GM18498 (cell line): ENCODE data around the gene SYPL1.
"Not testable (repeated sequence)": the region's sequence is repeated elsewhere in the genome, so short reads cannot be mapped to it uniquely, and the experiment has no call there.

Experiments
- ATAC-seq: cut with Tn5 transposase; IDR thresholded peaks from one replicate; pipeline ENCODE4 v1.9.1; 2021; ENCODE audit warnings: mild to moderate bottlenecking, moderate library complexity; ENCODE audit not compliant: unreplicated experiment

The SYPL1 gene

GRCh38 chr7:106112118-106112971, at the start of gene SYPL1:
TSS of gene SYPL1 (minus strand) at chr7:106112312. CDS start at chr7:106112208, 104 bp downstream.
- peak; percentile 89 for ATAC-seq

GRCh38 chr7:106155027-106155426, 42.9 kb upstream of the SYPL1 start:
- ATAC-seq, result peak; percentile 43

GRCh38 chr7:106153891-106154449, 41.9 kb upstream of the SYPL1 start:
- ATAC-seq, result peak; percentile 82

GRCh38 chr7:106152313-106152665, 40.2 kb upstream of the SYPL1 start:
- no peak for ATAC-seq

GRCh38 chr7:106151459-106152312, 39.6 kb upstream of the SYPL1 start:
- no peak for ATAC-seq

- no peak for ATAC-seq
These were observed 31.7 kb upstream of the SYPL1 start for GRCh38 chr7:106143711-106144337.

GRCh38 chr7:106142136-106142535, 30.0 kb upstream of the SYPL1 start:
- no peak for ATAC-seq

- no peak for ATAC-seq
These were observed 28.5 kb upstream of the SYPL1 start for GRCh38 chr7:106140406-106141173.

GRCh38 chr7:106139265-106140251, 27.4 kb upstream of the SYPL1 start:
- no peak for ATAC-seq

- no peak for ATAC-seq
These were observed 26.7 kb upstream of the SYPL1 start for GRCh38 chr7:106138776-106139175.

GRCh38 chr7:106138181-106138580, 26.1 kb upstream of the SYPL1 start:
- ATAC-seq, result not testable (repeated sequence)

- no peak for ATAC-seq
These were observed 22.1 kb upstream of the SYPL1 start for GRCh38 chr7:106134241-106134640.

GRCh38 chr7:106129291-106129690, 17.2 kb upstream of the SYPL1 start:
- ATAC-seq, result no peak

GRCh38 chr7:106128836-106129235, 16.7 kb upstream of the SYPL1 start:
- no peak for ATAC-seq

- no peak for ATAC-seq
These were observed 16.1 kb upstream of the SYPL1 start for GRCh38 chr7:106127984-106128780.

GRCh38 chr7:106126170-106126938, 14.2 kb upstream of the SYPL1 start:
- no peak for ATAC-seq

GRCh38 chr7:106125417-106125816, 13.3 kb upstream of the SYPL1 start:
- ATAC-seq, result no peak

GRCh38 chr7:106124186-106124585, 12.1 kb upstream of the SYPL1 start:
- ATAC-seq, result no peak
